ENCODE data around the gene ENPP6. TPM values are rescaled to one million over a fixed set of nuclear protein-coding genes. Genes with fewer than 3 reads are reported as not detected.

Gene ENPP6
- total RNA-seq, 4 donors from 2014 or later = 0.07 to 0.56 (median 0.20) TPM; not detected in 1

DNA sequence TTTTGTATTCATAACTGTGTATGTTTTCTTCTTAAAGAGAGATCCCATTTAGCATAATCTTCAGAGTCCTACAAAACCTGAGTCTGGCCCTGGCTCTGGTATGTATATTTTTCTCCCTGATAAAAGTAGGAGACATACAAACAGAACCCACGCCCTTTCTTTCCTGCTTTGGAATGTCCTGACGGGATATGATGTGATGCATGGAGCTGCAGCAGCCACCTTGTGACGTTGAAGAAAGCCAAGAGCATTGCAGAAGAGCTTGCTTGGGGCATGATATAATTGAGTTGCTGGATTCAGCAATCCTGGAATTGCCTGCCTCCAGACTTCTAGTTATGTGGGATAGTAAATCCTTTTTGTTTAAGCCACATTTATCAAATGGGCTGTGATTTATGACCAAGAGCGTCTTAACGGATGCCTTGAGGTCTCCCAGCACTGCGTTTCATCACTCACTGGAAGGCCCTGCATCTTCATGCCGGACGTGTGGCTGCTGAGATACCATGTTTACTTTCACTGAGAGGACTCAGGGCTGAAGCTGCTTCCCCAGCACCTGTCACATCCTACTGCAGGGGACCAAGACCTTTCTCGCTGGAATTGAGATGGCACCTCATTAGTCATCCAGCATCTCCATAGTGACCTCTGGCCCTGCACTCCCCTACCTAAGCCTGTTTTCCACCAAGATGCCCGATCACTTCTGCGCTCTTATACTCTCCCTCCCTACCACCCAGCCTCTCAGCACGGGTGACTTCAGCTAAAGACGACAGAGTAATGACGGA lies 107.0 kb downstream of the ENPP6 start:
- DNase-seq (no peak), ATAC-seq (no peak)
- H3K4me3 ChIP-seq = no peak overlapping the region
- H3K27me3 ChIP-seq = no peaks in the 10 kb centered on the region
- H3K27ac ChIP-seq = no peak overlapping the region
- in situ Hi-C loops (cut with MboI; ENCODE audit: low sequenced_read_pairs in 4 of 4) (no loop called here), intact Hi-C loops (cut with DNase I; ENCODE audit: low total_unique reads) (no loop called here)
- no peaks in the 10 kb centered on the region for H3K4me1 ChIP-seq
- TF ChIP-seq CTCF (IDR thresholded peaks at IDR 0.05 in 4 of 5, conservative IDR thresholded peaks at IDR 0.05 in 1 of 5) (no peak), POLR2A (IDR thresholded peaks at IDR 0.05) (no peak)
- H3K9me3 ChIP-seq = no peaks in the 10 kb centered on the region
- H3K36me3 ChIP-seq = no peaks in the 10 kb centered on the region

DNA sequence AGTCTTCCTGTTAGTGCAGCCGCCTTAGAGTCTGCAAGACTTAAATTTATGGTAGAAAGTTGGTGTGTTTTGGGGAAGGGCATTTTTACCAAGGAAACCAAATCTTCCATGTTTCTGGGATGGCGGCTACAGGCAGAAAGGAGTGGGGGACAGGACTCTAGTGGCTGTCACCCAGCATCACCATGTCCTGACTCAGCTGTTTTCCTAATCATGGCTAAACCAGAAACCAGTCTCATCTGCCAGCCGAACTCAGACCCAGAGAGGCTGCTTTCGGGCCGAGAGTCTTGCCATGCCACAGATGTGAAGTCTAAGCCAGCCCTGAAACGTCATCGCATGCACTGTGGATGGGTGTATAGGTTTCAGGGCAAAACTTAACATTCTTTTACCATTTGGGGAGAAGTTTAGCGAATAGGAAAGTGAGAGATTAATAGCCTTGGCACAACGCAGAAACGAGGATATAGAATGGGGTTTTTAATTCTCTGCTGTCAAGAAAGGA lies 109.6 kb downstream of the ENPP6 start:
- H3K27me3 ChIP-seq = no peaks in the 10 kb centered on the region
- H3K36me3 ChIP-seq = no peaks in the 10 kb centered on the region
- no peaks in the 10 kb centered on the region for H3K4me1 ChIP-seq
- H3K27ac ChIP-seq = no peak overlapping the region
- no peak overlapping the region for H3K4me3 ChIP-seq
- ATAC-seq (no peak), DNase-seq (no peak)
- in situ Hi-C loops (cut with MboI; ENCODE audit: low sequenced_read_pairs in 4 of 4) = no loop called here
- TF ChIP-seq CTCF (IDR thresholded peaks at IDR 0.05 in 4 of 5, conservative IDR thresholded peaks at IDR 0.05 in 1 of 5) (no peak), POLR2A (IDR thresholded peaks at IDR 0.05) (no peak)
- intact Hi-C loops (cut with DNase I; ENCODE audit: low total_unique reads) = no loop called here
- no peaks in the 10 kb centered on the region for H3K9me3 ChIP-seq

GRCh38 chr4:184104419-184105101 lies 113.1 kb downstream of the ENPP6 start:
- Histone ChIP-seq H3K27me3 (no peaks in the 10 kb centered on the region), H3K4me3 (no peak overlapping the region), H3K4me1 (no peaks in the 10 kb centered on the region), H3K9me3 (no peaks in the 10 kb centered on the region), H3K27ac (no peak overlapping the region), H3K36me3 (no peaks in the 10 kb centered on the region)
- TF ChIP-seq CTCF (IDR thresholded peaks at IDR 0.05 in 4 of 5, conservative IDR thresholded peaks at IDR 0.05 in 1 of 5) (no peak), POLR2A (IDR thresholded peaks at IDR 0.05) (no peak)
- intact Hi-C loops (cut with DNase I; ENCODE audit: low total_unique reads) (no loop called here), in situ Hi-C loops (cut with MboI; ENCODE audit: low sequenced_read_pairs in 4 of 4) (no loop called here)
- DNase-seq = no peak
- ATAC-seq = no peak

GRCh38 chr4:184103527-184104264 lies 114.0 kb downstream of the ENPP6 start:
- no peaks in the 10 kb centered on the region for H3K36me3 ChIP-seq
- intact Hi-C loops (cut with DNase I; ENCODE audit: low total_unique reads) = no loop called here
- in situ Hi-C loops (cut with MboI; ENCODE audit: low sequenced_read_pairs in 4 of 4) = no loop called here
- H3K27ac ChIP-seq = no peak overlapping the region
- no peak for DNase-seq
- H3K9me3 ChIP-seq = no peaks in the 10 kb centered on the region
- H3K4me1 ChIP-seq = no peaks in the 10 kb centered on the region
- TF ChIP-seq CTCF (IDR thresholded peaks at IDR 0.05 in 4 of 5, conservative IDR thresholded peaks at IDR 0.05 in 1 of 5) = no peak
- TF ChIP-seq POLR2A (IDR thresholded peaks at IDR 0.05) = no peak
- no peak overlapping the region for H3K4me3 ChIP-seq
- no peaks in the 10 kb centered on the region for H3K27me3 ChIP-seq
- no peak for ATAC-seq
